A549 (cell line): Measurements from ENCODE around the gene TBC1D10B. TPM values are rescaled to one million over a fixed set of nuclear protein-coding genes. Genes with fewer than 3 reads are reported as not detected.

Experiments
- BHLHE40 ChIP-seq: IDR thresholded peaks from 2 replicates; pipeline ENCODE4 v1.6.1; 2012; ENCODE audit warnings: low read depth, low read length, inconsistent platforms
- CBX2 ChIP-seq: fragments of 200-600 bp; sonication (generic); IDR thresholded peaks from 2 replicates; pipeline ENCODE4 v1.6.1; 2016; ENCODE audit warnings: low read depth, mild to moderate bottlenecking, borderline replicate concordance
- CBX8 ChIP-seq: fragments of 200-600 bp; sonication (generic); IDR thresholded peaks from 2 replicates; pipeline ENCODE4 v1.6.1; 2016
- CEBPB ChIP-seq, 2 experiments: fragments of >200 bp in 1 of 2; sonication (Bioruptor Twin) in 1 of 2; formaldehyde crosslinking in 1 of 2; IDR thresholded peaks; 2 replicates each; pipeline ENCODE4 v1.6.1; 2012 to 2016
- CHD4 ChIP-seq: fragments of 200-600 bp; sonication (generic); IDR thresholded peaks from 2 replicates; pipeline ENCODE4 v1.6.1; 2016; ENCODE audit warnings: antibody characterized with exemption, mild to moderate bottlenecking, borderline replicate concordance
- EHF ChIP-seq: fragments of 250-450 bp; sonication (Bioruptor Pico); IDR thresholded peaks from 2 replicates; pipeline ENCODE4 v1.5.0; 2020; ENCODE audit warnings: mild to moderate bottlenecking
- FOSL2 ChIP-seq, 2 experiments: fragments of 450-650 bp in 1 of 2; fragments of >200 bp in 1 of 2; sonication (Bioruptor Twin) in 1 of 2; formaldehyde crosslinking; IDR thresholded peaks; 2 replicates each; pipeline versions ENCODE4 v1.5.0 to v1.6.1; 2016 to 2020; ENCODE audit warnings: mild to moderate bottlenecking in 1 of 2, moderate library complexity in 1 of 2
- FOXS1 ChIP-seq: fragments of 250-450 bp; sonication (Bioruptor Pico); IDR thresholded peaks from 2 replicates; pipeline ENCODE4 v1.5.0; 2020; ENCODE audit warnings: mild to moderate bottlenecking, moderate library complexity
- HDAC2 ChIP-seq: fragments of 200-600 bp; sonication (generic); IDR thresholded peaks from 2 replicates; pipeline ENCODE4 v1.6.1; 2016
- HEYL ChIP-seq: fragments of 250-450 bp; sonication (Bioruptor Pico); IDR thresholded peaks from 2 replicates; pipeline ENCODE4 v1.8.0; 2021; ENCODE audit warnings: mild to moderate bottlenecking, moderate library complexity
- HOXA7 ChIP-seq: fragments of 250-450 bp; sonication (Bioruptor Pico); IDR thresholded peaks from 2 replicates; pipeline ENCODE4 v1.5.0; 2020; ENCODE audit warnings: mild to moderate bottlenecking, moderate library complexity
- HOXB13 ChIP-seq: fragments of 250-450 bp; sonication (Bioruptor Pico); IDR thresholded peaks from 2 replicates; pipeline ENCODE4 v1.5.0; 2020; ENCODE audit warnings: low read depth, mild to moderate bottlenecking, moderate library complexity
- HOXB5 ChIP-seq: fragments of 250-450 bp; sonication (Bioruptor Pico); IDR thresholded peaks from 2 replicates; pipeline ENCODE4 v1.5.0; 2020; ENCODE audit warnings: mild to moderate bottlenecking, moderate library complexity
- JUN ChIP-seq, 2 experiments: fragments of >200 bp; sonication (Bioruptor Twin); formaldehyde crosslinking; IDR thresholded peaks; 2 replicates in 1 of 2; 3 replicates in 1 of 2; pipeline ENCODE4 v1.6.1; 2016 to 2017
- JUNB ChIP-seq: fragments of >200 bp; sonication (Bioruptor Twin); formaldehyde crosslinking; IDR thresholded peaks from 2 replicates; pipeline ENCODE4 v1.6.1; 2016
- MAFK ChIP-seq: fragments of 450-650 bp; IDR thresholded peaks from 2 replicates; pipeline ENCODE4 v1.6.1; 2014; ENCODE audit not compliant: partially characterized antibody
- NR3C1 ChIP-seq: fragments of >200 bp; sonication (Bioruptor Twin); formaldehyde crosslinking; IDR thresholded peaks from 3 replicates; pipeline ENCODE4 v1.6.1; 2017
- PHF8 ChIP-seq: fragments of 200-600 bp; sonication (generic); IDR thresholded peaks from 2 replicates; pipeline ENCODE4 v1.6.1; 2016; ENCODE audit warnings: low read depth, mild to moderate bottlenecking, antibody characterized with exemption, moderate library complexity, borderline replicate concordance
- POLR2A ChIP-seq: IDR thresholded peaks from 2 replicates; pipeline ENCODE4 v1.6.1; 2012; ENCODE audit warnings: mild to moderate bottlenecking, low read length
- POLR2AphosphoS2 ChIP-seq: conservative IDR thresholded peaks from 2 replicates; pipeline ENCODE4 v1.6.1; 2012; ENCODE audit warnings: low read length, improper control_type of control experiment, inconsistent platforms
- RAD21 ChIP-seq, 2 experiments: fragments of >200 bp in 1 of 2; sonication (Bioruptor Twin) in 1 of 2; formaldehyde crosslinking in 1 of 2; IDR thresholded peaks in 1 of 2; conservative IDR thresholded peaks in 1 of 2; 2 replicates in 1 of 2; 3 replicates in 1 of 2; pipeline ENCODE4 v1.6.1; 2012 to 2018; ENCODE audit warnings: inconsistent platforms in 1 of 2
- RCOR1 ChIP-seq: fragments of 150-350 bp; IDR thresholded peaks from 2 replicates; pipeline ENCODE4 v1.6.1; 2014; ENCODE audit warnings: antibody characterized with exemption, low read length, low read depth
- RFX5 ChIP-seq: fragments of 450-650 bp; IDR thresholded peaks from 2 replicates; pipeline ENCODE4 v1.7.1; 2014; ENCODE audit warnings: antibody characterized with exemption, mild to moderate bottlenecking, moderate library complexity
- TP53 ChIP-seq: fragments of 250-450 bp; sonication (Bioruptor Pico); IDR thresholded peaks from 2 replicates; pipeline ENCODE4 v1.5.0; 2021; ENCODE audit warnings: mild to moderate bottlenecking, moderate library complexity
- ZFP36 ChIP-seq: fragments of 450-650 bp; IDR thresholded peaks from 2 replicates; pipeline ENCODE4 v1.6.1; 2014; ENCODE audit warnings: borderline replicate concordance; ENCODE audit not compliant: partially characterized antibody
- ZNF302 ChIP-seq: fragments of 250-450 bp; sonication (Bioruptor Pico); IDR thresholded peaks from 2 replicates; pipeline ENCODE4 v1.9.0; 2021; ENCODE audit warnings: inconsistent platforms, mild to moderate bottlenecking, moderate library complexity
- polyA plus RNA-seq, 4 experiments: library from polyadenylated mRNA; depleted of rRNA in 3 of 4; stranded (reverse); fragments of >200 nt; fragmentation: RNase III in 1 of 4; extraction: RNeasy Plus Mini Kit Qiagen cat#74134 plus additional on column Dnase treatment in 1 of 4; gene quantifications; 2 replicates in 3 of 4; 3 replicates in 1 of 4; pipeline ENCODE4 v1.2.3, GENCODE V29; 2011 to 2017
- TF ChIP-seq, protein P1 (sequence below): fragments of 250-450 bp; sonication (Bioruptor Pico); IDR thresholded peaks from 2 replicates; pipeline ENCODE4 v1.5.0; 2021; ENCODE audit warnings: mild to moderate bottlenecking, moderate library complexity, borderline replicate concordance
- TF ChIP-seq, protein P2 (sequence below): fragments of 250-450 bp; sonication (Bioruptor Pico); IDR thresholded peaks from 2 replicates; pipeline ENCODE4 v1.5.0; 2020; ENCODE audit warnings: low read depth, mild to moderate bottlenecking, moderate library complexity
- TF ChIP-seq, protein P3 (sequence below): IDR thresholded peaks from 2 replicates; pipeline ENCODE4 v1.6.1; 2012
- TF ChIP-seq, protein P4 (sequence below): fragments of >200 bp; sonication (Bioruptor Twin); formaldehyde crosslinking; IDR thresholded peaks from 2 replicates; pipeline ENCODE4 v1.6.1; 2016

The TBC1D10B gene
- polyA plus RNA-seq, 2 of the 4 experiments (the other 2 are of a cell fraction): 10.9 to 23.2 TPM

DNA sequence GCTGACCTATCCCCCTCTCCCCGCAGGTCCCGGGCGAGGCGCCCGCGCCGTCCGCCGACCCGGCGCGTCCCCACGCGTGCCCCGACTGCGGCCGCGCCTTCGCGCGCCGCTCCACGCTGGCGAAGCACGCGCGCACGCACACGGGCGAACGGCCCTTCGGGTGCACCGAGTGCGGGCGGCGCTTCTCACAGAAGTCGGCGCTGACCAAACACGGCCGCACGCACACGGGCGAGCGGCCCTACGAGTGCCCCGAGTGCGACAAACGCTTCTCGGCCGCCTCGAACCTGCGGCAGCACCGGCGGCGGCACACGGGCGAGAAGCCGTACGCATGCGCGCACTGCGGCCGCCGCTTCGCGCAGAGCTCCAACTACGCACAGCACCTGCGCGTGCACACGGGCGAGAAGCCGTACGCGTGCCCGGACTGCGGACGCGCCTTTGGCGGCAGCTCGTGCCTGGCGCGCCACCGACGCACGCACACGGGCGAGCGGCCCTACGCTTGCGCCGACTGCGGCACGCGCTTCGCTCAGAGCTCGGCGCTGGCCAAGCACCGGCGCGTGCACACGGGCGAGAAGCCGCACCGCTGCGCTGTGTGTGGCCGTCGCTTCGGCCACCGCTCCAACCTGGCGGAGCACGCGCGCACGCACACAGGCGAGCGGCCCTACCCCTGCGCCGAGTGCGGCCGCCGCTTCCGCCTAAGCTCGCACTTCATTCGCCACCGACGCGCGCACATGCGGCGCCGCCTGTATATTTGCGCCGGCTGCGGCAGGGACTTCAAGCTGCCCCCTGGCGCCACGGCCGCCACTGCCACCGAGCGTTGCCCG, 47.4 kb upstream of the TBC1D10B start (continued):
- TF ChIP-seq, protein P1, sequence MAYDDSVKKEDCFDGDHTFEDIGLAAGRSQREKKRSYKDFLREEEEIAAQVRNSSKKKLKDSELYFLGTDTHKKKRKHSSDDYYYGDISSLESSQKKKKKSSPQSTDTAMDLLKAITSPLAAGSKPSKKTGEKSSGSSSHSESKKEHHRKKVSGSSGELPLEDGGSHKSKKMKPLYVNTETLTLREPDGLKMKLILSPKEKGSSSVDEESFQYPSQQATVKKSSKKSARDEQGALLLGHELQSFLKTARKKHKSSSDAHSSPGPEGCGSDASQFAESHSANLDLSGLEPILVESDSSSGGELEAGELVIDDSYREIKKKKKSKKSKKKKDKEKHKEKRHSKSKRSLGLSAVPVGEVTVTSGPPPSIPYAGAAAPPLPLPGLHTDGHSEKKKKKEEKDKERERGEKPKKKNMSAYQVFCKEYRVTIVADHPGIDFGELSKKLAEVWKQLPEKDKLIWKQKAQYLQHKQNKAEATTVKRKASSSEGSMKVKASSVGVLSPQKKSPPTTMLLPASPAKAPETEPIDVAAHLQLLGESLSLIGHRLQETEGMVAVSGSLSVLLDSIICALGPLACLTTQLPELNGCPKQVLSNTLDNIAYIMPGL (CRISPR knock-in tag): no peak
- TF ChIP-seq, protein P2, sequence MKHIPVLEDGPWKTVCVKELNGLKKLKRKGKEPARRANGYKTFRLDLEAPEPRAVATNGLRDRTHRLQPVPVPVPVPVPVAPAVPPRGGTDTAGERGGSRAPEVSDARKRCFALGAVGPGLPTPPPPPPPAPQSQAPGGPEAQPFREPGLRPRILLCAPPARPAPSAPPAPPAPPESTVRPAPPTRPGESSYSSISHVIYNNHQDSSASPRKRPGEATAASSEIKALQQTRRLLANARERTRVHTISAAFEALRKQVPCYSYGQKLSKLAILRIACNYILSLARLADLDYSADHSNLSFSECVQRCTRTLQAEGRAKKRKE (CRISPR knock-in tag): no peak; the same call in 1 of the 2 replicates
- TF ChIP-seq CEBPB (IDR thresholded peaks at IDR 0.05): no peak
- TF ChIP-seq JUNB: no peak
- no peak for TF ChIP-seq RCOR1
- TF ChIP-seq HDAC2: no peak
- TF ChIP-seq NR3C1: no peak
- TF ChIP-seq MAFK: no peak
- TF ChIP-seq POLR2A: peak; percentile 26
- no peak for TF ChIP-seq FOXS1 (CRISPR knock-in tag)
- TF ChIP-seq, protein P3, sequence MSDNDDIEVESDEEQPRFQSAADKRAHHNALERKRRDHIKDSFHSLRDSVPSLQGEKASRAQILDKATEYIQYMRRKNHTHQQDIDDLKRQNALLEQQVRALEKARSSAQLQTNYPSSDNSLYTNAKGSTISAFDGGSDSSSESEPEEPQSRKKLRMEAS: peak; percentile 90
- no peak for TF ChIP-seq ZNF302 (CRISPR knock-in tag)
- TF ChIP-seq ZFP36: peak; percentile 16
- TF ChIP-seq TP53: peak; percentile 77
- no peak for TF ChIP-seq HOXA7
- TF ChIP-seq CBX8: no peak
- TF ChIP-seq JUN (IDR thresholded peaks at IDR 0.05): peak; percentile 26 to 44; a peak in 3 of 5 replicates
- TF ChIP-seq BHLHE40: peak; percentile 83
- 0 out of 2 replicates have a peak, but pooled peaks have one; percentile 34 for TF ChIP-seq RFX5
- no peak for TF ChIP-seq HOXB13 (CRISPR knock-in tag)
- TF ChIP-seq CHD4: no peak
- peak; percentile 74; the same call in 1 of the 2 replicates for TF ChIP-seq EHF (CRISPR knock-in tag)
- TF ChIP-seq CBX2: no peak
- TF ChIP-seq POLR2AphosphoS2: no peak
- TF ChIP-seq RAD21 (conservative IDR thresholded peaks at IDR 0.05 in 1 of 2, IDR thresholded peaks at IDR 0.05 in 1 of 2): peak; percentile 8 to 26; a peak in 2 of 5 replicates
- peak; percentile 77; the same call in 1 of the 2 replicates for TF ChIP-seq HOXB5 (CRISPR knock-in tag)
- no peak for TF ChIP-seq FOSL2 (IDR thresholded peaks at IDR 0.05)
- TF ChIP-seq FOSL2 (CRISPR knock-in tag; IDR thresholded peaks at IDR 0.05): no peak
- TF ChIP-seq, protein P4, sequence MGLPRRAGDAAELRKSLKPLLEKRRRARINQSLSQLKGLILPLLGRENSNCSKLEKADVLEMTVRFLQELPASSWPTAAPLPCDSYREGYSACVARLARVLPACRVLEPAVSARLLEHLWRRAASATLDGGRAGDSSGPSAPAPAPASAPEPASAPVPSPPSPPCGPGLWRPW: no peak
- no peak for TF ChIP-seq PHF8
- no peak for TF ChIP-seq HEYL (CRISPR knock-in tag)
